ENCODE measurements around the gene SPSB1. TPM values are rescaled to one million over a fixed set of nuclear protein-coding genes. Genes with fewer than 3 reads are reported as not detected.

SPSB1 gene
- total and polyA plus RNA-seq, 10 donors = 1.3 to 7.9 (median 4.1) TPM

DNA sequence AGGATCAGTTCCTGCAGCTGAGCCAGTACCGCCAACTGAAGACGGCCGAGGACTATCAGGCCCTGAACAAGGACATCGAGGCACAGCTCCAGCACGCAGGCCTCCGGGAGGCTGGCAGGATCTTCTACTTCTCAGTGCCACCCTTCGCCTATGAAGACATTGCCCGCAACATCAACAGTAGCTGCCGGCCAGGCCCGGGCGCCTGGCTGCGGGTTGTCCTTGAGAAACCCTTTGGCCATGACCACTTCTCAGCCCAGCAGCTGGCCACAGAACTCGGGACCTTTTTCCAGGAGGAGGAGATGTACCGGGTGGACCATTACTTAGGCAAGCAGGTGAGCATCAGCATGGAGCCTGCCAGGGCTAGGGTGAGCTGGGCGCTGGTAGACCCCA, 47.5 kb upstream of the SPSB1 start:
- intact Hi-C loops (cut with DNase I; ENCODE audit: low total_unique reads) = no loop called here
- DNase-seq = no peak
- Histone ChIP-seq H3K27me3 (replicated peaks in 1 of 7) (no peaks in the 10 kb centered on the region), H3K36me3 (peaks cover 0 to 58% (median 33%) of the 10 kb centered on the region in 6 donors), H3K27ac (peak overlapping the region in 6 of 8 donors; percentile 17 to 96 (median 83)), H3K4me1 (peaks cover 24 to 90% (median 65%) of the 10 kb centered on the region in 6 donors), H3K4me3 (no peak overlapping the region), H3K9me3 (no peaks in the 10 kb centered on the region)
- TF ChIP-seq, protein P1, sequence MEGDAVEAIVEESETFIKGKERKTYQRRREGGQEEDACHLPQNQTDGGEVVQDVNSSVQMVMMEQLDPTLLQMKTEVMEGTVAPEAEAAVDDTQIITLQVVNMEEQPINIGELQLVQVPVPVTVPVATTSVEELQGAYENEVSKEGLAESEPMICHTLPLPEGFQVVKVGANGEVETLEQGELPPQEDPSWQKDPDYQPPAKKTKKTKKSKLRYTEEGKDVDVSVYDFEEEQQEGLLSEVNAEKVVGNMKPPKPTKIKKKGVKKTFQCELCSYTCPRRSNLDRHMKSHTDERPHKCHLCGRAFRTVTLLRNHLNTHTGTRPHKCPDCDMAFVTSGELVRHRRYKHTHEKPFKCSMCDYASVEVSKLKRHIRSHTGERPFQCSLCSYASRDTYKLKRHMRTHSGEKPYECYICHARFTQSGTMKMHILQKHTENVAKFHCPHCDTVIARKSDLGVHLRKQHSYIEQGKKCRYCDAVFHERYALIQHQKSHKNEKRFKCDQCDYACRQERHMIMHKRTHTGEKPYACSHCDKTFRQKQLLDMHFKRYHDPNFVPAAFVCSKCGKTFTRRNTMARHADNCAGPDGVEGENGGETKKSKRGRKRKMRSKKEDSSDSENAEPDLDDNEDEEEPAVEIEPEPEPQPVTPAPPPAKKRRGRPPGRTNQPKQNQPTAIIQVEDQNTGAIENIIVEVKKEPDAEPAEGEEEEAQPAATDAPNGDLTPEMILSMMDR (IDR thresholded peaks at IDR 0.05 in 8 of 11, conservative IDR thresholded peaks at IDR 0.05 in 3 of 11) = no peak
- no peak for TF ChIP-seq POLR2AphosphoS5 (IDR thresholded peaks at IDR 0.05)
- no peak for TF ChIP-seq POLR2A (IDR thresholded peaks at IDR 0.05)
- 77 to 97% (median 80%) methylated on average over 14 to 15 of the region's 15 CpGs for WGBS, 5 donors

DNA sequence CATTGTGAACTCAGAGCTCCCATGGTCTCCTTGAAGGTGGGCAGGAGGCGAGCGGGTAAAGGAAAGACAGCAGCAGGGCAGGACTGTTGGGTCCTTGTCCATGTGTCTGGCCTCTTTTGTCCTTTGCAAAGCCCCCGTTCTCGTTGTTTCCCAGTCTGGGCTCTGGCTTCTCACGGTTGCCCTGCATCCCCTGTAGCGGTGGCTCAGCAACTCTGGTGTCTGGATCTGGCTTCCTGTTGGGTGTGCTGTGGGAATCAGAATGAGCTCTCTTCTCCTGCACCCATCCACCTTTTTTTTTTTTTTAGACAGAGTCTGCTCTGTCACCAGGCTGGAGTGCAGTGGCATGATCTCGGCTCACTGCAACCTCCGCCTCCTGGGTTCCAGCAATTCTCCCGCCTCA, 47.0 kb upstream of the SPSB1 start:
- DNase-seq = peak; percentile 55
- Histone ChIP-seq H3K27ac (peak overlapping the region in 2 of 8 donors; percentile 82 to 96), H3K4me3 (no peak overlapping the region), H3K4me1 (peaks cover 20 to 90% (median 64%) of the 10 kb centered on the region in 6 donors), H3K36me3 (peaks cover 0 to 63% (median 33%) of the 10 kb centered on the region in 6 donors), H3K9me3 (no peaks in the 10 kb centered on the region), H3K27me3 (replicated peaks in 1 of 7) (no peaks in the 10 kb centered on the region)
- intact Hi-C loops (cut with DNase I; ENCODE audit: low total_unique reads) = no loop called here
- TF ChIP-seq POLR2A (IDR thresholded peaks at IDR 0.05) = no peak
- WGBS, 5 donors = 87 to 93% (median 91%) methylated on average over 9 of the region's 9 CpGs

DNA sequence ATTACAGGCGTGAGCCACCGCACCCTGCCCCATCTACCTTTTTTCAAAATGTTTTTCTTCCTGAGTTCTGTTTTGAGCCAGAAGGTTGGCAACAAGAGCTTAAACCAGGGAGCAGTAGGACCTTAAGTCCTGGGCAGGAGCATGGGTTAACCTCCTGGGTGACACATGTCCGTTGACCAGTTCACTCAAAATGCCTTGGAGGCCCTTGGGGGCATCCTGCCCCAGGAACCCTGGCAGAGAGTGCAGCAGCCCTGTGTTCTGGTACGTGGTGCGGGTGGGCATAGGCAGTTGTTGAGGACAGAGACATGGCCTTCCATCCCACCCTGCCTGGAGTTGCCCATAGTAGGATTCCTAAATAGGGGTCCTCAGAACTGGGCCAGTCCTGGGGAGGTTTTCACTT, 46.5 kb upstream of the SPSB1 start:
- peak; percentile 50 for DNase-seq
- Histone ChIP-seq H3K4me1 (peaks cover 24 to 90% (median 64%) of the 10 kb centered on the region in 6 donors), H3K27ac (peak overlapping the region in 1 of 8 donors; percentile 96), H3K9me3 (no peaks in the 10 kb centered on the region), H3K4me3 (no peak overlapping the region), H3K36me3 (peaks cover 0 to 68% (median 33%) of the 10 kb centered on the region in 6 donors), H3K27me3 (replicated peaks in 1 of 7) (no peaks in the 10 kb centered on the region)
- intact Hi-C loops (cut with DNase I; ENCODE audit: low total_unique reads) = no loop called here
- 83 to 98% (median 92%) methylated on average over 5 of the region's 5 CpGs for WGBS, 5 donors
- TF ChIP-seq, protein P1 (IDR thresholded peaks at IDR 0.05 in 8 of 11, conservative IDR thresholded peaks at IDR 0.05 in 3 of 11) = no peak
- no peak for TF ChIP-seq POLR2AphosphoS5 (IDR thresholded peaks at IDR 0.05)
- no peak for TF ChIP-seq POLR2A (IDR thresholded peaks at IDR 0.05)

DNA sequence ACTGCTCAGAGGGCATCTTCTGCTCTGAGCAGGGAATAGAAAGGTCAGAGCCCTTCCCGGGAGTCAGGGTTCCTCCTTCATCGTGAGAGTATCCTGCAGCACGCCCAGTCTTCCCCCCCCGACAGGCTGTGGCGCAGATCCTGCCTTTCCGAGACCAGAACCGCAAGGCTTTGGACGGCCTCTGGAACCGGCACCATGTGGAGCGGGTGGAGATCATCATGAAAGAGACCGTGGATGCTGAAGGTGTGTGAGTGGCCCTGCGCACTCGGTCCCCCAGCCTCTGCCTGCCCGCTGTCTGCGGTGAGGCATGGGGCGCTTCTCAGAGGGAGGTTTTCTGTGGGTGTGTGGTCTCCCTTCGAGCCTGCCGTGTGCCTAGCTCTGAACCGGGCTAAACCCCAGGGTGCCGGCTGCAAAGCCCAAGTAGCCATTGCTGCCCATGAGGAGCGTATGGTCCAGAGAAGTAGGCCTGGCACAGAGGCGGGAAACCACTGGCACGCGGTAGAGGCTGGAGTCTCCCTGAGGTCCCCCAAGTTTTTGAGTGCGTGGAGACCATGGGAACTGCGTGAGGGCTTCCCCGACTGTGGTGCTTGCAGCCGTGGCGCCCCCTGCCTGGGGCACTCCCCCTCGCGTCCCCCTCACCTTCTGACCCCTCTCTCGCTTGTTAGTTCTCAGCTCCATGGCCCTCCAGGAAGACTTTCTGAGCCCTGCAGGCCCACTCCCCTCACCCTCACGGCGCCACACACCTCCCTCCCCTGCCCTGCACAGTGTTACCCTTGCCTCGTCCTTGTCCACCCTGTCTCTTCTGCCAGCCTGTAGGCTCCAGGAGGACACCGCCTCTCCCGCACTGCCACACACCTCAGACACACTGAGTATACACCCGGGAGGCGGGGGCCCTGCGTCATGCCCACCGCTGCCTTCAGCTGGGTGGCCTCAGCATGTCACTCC, 45.6 kb upstream of the SPSB1 start:
- Histone ChIP-seq H3K4me3 (no peak overlapping the region), H3K9me3 (no peaks in the 10 kb centered on the region), H3K4me1 (peaks cover 28 to 90% (median 60%) of the 10 kb centered on the region in 6 donors), H3K36me3 (peaks cover 0 to 73% (median 33%) of the 10 kb centered on the region in 6 donors), H3K27me3 (replicated peaks in 1 of 7) (no peaks in the 10 kb centered on the region), H3K27ac (no peak overlapping the region)
- intact Hi-C loops (cut with DNase I; ENCODE audit: low total_unique reads) = no loop called here
- no peak for TF ChIP-seq POLR2A (IDR thresholded peaks at IDR 0.05)
- TF ChIP-seq, protein P1 (IDR thresholded peaks at IDR 0.05 in 8 of 11, conservative IDR thresholded peaks at IDR 0.05 in 3 of 11) = no peak
- peak in 2 of 3 donors; percentile 3 to 21 for TF ChIP-seq POLR2AphosphoS5 (IDR thresholded peaks at IDR 0.05)
- WGBS, 5 donors = 90 to 96% (median 93%) methylated on average over 31 to 41 of the region's 41 CpGs
- DNase-seq = peak; percentile 63

Measured in spleen (tissue), 11 donors.